Measurements from ENCODE around the gene HINFP.
"Not testable (repeated sequence)": the region's sequence is repeated elsewhere in the genome, so short reads cannot be mapped to it uniquely, and the experiment has no call there.

HINFP gene

GRCh38 chr11:119166368-119167076 is 45.1 kb downstream of the HINFP start:
- H3K27me3 ChIP-seq (ENCODE audit: low read depth, low read length): no peaks in the 10 kb centered on the region
- no peaks in the 10 kb centered on the region for H3K36me3 ChIP-seq (ENCODE audit: control insufficient read depth in 1 of 2, insufficient read depth in 2 of 2, low read length in 2 of 2)
- H3K27ac ChIP-seq (ENCODE audit: low read length): no peak overlapping the region
- H3K4me3 ChIP-seq (ENCODE audit: low read depth in 1 of 2, low read length in 2 of 2): no peak overlapping the region
- peaks cover 4 to 5% of the 10 kb centered on the region in 2 donors for H3K4me1 ChIP-seq (ENCODE audit: control insufficient read depth in 1 of 2, insufficient read depth in 2 of 2, low read length in 2 of 2)
- H3K9me3 ChIP-seq (ENCODE audit: control insufficient read depth in 1 of 2, low read length in 2 of 2): no peaks in the 10 kb centered on the region

- not testable (repeated sequence) for H3K27me3 ChIP-seq (ENCODE audit: low read depth, low read length); H3K4me1 ChIP-seq (ENCODE audit: control insufficient read depth in 1 of 2, insufficient read depth in 2 of 2, low read length in 2 of 2); H3K9me3 ChIP-seq (ENCODE audit: control insufficient read depth in 1 of 2, low read length in 2 of 2); H3K27ac ChIP-seq (ENCODE audit: low read length); H3K4me3 ChIP-seq (ENCODE audit: low read depth in 1 of 2, low read length in 2 of 2); H3K36me3 ChIP-seq (ENCODE audit: control insufficient read depth in 1 of 2, insufficient read depth in 2 of 2, low read length in 2 of 2)
Observed at GRCh38 chr11:119167077-119167458, 45.7 kb downstream of the HINFP start.

GRCh38 chr11:119167933-119168332 is 46.6 kb downstream of the HINFP start:
- Histone ChIP-seq H3K4me1 (ENCODE audit: control insufficient read depth in 1 of 2, insufficient read depth in 2 of 2, low read length in 2 of 2) (peaks cover 4 to 5% of the 10 kb centered on the region in 2 donors), H3K27ac (ENCODE audit: low read length) (peak overlapping the region; percentile 83), H3K4me3 (ENCODE audit: low read depth in 1 of 2, low read length in 2 of 2) (peak overlapping the region in 1 of 2 donors; percentile 85)

GRCh38 chr11:119168471-119169281 is 47.3 kb downstream of the HINFP start, which contains the start of gene NLRX1:
Gene NLRX1 (plus strand): TSS chr11:119168725. CDS start chr11:119171404, 2,679 bp downstream.
- Histone ChIP-seq H3K9me3 (ENCODE audit: control insufficient read depth in 1 of 2, low read length in 2 of 2) (no peaks in the 10 kb centered on the region), H3K4me3 (ENCODE audit: low read depth in 1 of 2, low read length in 2 of 2) (peak within 1 kb of the TSS; percentile 84 to 85), H3K4me1 (ENCODE audit: control insufficient read depth in 1 of 2, insufficient read depth in 2 of 2, low read length in 2 of 2) (peaks cover 4 to 5% of the 10 kb centered on the region in 2 donors), H3K27me3 (ENCODE audit: low read depth, low read length) (no peaks in the 10 kb centered on the region), H3K36me3 (ENCODE audit: control insufficient read depth in 1 of 2, insufficient read depth in 2 of 2, low read length in 2 of 2) (peaks cover 0 to 6% of the 10 kb centered on the region in 2 donors), H3K27ac (ENCODE audit: low read length) (peak within 1 kb of the TSS; percentile 83)

More at GRCh38 chr11:119167933-119168332, 46.6 kb downstream of the HINFP start:
- Histone ChIP-seq H3K9me3 (ENCODE audit: control insufficient read depth in 1 of 2, low read length in 2 of 2) (no peaks in the 10 kb centered on the region), H3K36me3 (ENCODE audit: control insufficient read depth in 1 of 2, insufficient read depth in 2 of 2, low read length in 2 of 2) (no peaks in the 10 kb centered on the region), H3K27me3 (ENCODE audit: low read depth, low read length) (no peaks in the 10 kb centered on the region)

DNA sequence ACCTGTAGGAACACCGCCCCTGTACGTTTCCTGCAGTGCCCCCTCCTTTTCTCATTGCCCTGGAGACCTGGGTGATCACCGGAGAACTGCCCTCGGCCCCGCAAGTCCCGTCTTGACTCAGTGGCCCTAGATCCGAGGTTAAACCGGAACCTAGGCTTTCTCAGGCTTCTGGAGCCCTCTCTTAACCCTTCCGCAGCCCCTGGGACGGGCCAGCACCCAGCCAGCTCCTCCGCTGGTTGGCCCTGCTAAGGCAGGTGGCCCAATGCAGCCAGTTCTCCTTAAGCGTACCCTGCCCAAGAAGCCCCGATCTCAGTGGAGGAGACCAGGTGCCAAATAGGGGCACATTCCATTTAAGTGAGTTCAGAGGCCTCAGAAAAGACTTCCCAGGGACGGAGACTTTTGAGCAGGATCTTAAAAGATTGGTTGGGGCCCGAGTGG is 47.9 kb downstream of the HINFP start:
- Histone ChIP-seq H3K27ac (ENCODE audit: low read length) (peak overlapping the region; percentile 83), H3K27me3 (ENCODE audit: low read depth, low read length) (no peaks in the 10 kb centered on the region), H3K4me3 (ENCODE audit: low read depth in 1 of 2, low read length in 2 of 2) (peak overlapping the region; percentile 84 to 85), H3K9me3 (ENCODE audit: control insufficient read depth in 1 of 2, low read length in 2 of 2) (no peaks in the 10 kb centered on the region), H3K36me3 (ENCODE audit: control insufficient read depth in 1 of 2, insufficient read depth in 2 of 2, low read length in 2 of 2) (peaks cover 6 to 12% of the 10 kb centered on the region in 2 donors), H3K4me1 (ENCODE audit: control insufficient read depth in 1 of 2, insufficient read depth in 2 of 2, low read length in 2 of 2) (peaks cover 4 to 5% of the 10 kb centered on the region in 2 donors)

- no peak overlapping the region for H3K27ac ChIP-seq (ENCODE audit: low read length)
- no peak overlapping the region for H3K4me3 ChIP-seq (ENCODE audit: low read depth in 1 of 2, low read length in 2 of 2)
- H3K4me1 ChIP-seq (ENCODE audit: control insufficient read depth in 1 of 2, insufficient read depth in 2 of 2, low read length in 2 of 2): peaks cover 4 to 5% of the 10 kb centered on the region in 2 donors
Observed at GRCh38 chr11:119172513-119172912, 51.1 kb downstream of the HINFP start.

DNA sequence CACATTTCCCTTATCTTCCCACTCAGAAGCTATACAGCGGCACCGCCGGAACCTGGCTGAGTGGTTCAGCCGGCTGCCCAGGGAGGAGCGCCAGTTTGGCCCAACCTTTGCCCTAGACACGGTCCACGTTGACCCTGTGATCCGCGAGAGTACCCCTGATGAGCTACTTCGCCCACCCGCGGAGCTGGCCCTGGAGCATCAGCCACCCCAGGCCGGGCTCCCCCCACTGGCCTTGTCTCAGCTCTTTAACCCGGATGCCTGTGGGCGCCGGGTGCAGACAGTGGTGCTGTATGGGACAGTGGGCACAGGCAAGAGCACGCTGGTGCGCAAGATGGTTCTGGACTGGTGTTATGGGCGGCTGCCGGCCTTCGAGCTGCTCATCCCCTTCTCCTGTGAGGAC is 52.1 kb downstream of the HINFP start:
- H3K4me3 ChIP-seq (ENCODE audit: low read depth in 1 of 2, low read length in 2 of 2): no peak overlapping the region
- H3K9me3 ChIP-seq (ENCODE audit: control insufficient read depth in 1 of 2, low read length in 2 of 2): no peaks in the 10 kb centered on the region
- no peak overlapping the region for H3K27ac ChIP-seq (ENCODE audit: low read length)
- H3K4me1 ChIP-seq (ENCODE audit: control insufficient read depth in 1 of 2, insufficient read depth in 2 of 2, low read length in 2 of 2): peaks cover 5 to 7% of the 10 kb centered on the region in 2 donors
- H3K36me3 ChIP-seq (ENCODE audit: control insufficient read depth in 1 of 2, insufficient read depth in 2 of 2, low read length in 2 of 2): peaks cover 9 to 35% of the 10 kb centered on the region in 2 donors
- no peaks in the 10 kb centered on the region for H3K27me3 ChIP-seq (ENCODE audit: low read depth, low read length)

More at GRCh38 chr11:119172513-119172912, 51.1 kb downstream of the HINFP start:
- Histone ChIP-seq H3K27me3 (ENCODE audit: low read depth, low read length) (no peaks in the 10 kb centered on the region), H3K9me3 (ENCODE audit: control insufficient read depth in 1 of 2, low read length in 2 of 2) (no peaks in the 10 kb centered on the region), H3K36me3 (ENCODE audit: control insufficient read depth in 1 of 2, insufficient read depth in 2 of 2, low read length in 2 of 2) (peaks cover 9 to 32% of the 10 kb centered on the region in 2 donors)

DNA sequence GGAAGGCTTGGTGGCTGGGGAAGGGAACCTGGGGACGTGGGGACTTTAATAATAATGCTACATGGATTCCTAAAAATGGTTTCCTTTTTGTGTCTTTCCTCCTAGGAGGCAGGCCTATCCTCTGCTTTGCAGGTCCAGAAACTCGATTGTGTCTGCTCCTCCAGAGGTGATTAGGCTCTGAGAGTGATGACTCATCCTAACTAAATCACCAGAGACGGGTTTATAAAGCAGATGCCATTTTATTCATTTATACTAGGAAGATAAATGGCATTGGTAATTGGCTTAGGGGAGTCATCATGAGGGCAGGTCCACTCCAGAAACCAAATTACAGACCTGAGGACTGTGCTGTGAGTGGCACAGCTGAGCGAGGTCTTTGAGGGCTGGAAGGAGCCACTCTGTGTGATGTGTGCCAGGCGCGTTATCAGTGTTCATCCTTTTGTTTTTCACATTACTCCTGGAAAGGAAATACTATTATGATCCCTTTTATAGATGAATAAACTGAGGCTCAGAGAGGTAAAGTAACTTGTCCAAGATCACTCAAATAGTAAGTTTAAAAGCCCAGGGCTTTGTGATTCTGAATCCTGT is 54.2 kb downstream of the HINFP start:
- Histone ChIP-seq H3K27me3 (ENCODE audit: low read depth, low read length) (no peaks in the 10 kb centered on the region), H3K27ac (ENCODE audit: low read length) (no peak overlapping the region), H3K9me3 (ENCODE audit: control insufficient read depth in 1 of 2, low read length in 2 of 2) (no peaks in the 10 kb centered on the region), H3K36me3 (ENCODE audit: control insufficient read depth in 1 of 2, insufficient read depth in 2 of 2, low read length in 2 of 2) (peaks cover 13 to 45% of the 10 kb centered on the region in 2 donors), H3K4me3 (ENCODE audit: low read depth in 1 of 2, low read length in 2 of 2) (no peak overlapping the region), H3K4me1 (ENCODE audit: control insufficient read depth in 1 of 2, insufficient read depth in 2 of 2, low read length in 2 of 2) (peaks cover 0 to 2% of the 10 kb centered on the region in 2 donors)

GRCh38 chr11:119178166-119178680 is 56.8 kb downstream of the HINFP start:
- Histone ChIP-seq H3K36me3 (ENCODE audit: control insufficient read depth in 1 of 2, insufficient read depth in 2 of 2, low read length in 2 of 2) (peaks cover 13 to 66% of the 10 kb centered on the region in 2 donors), H3K4me1 (ENCODE audit: control insufficient read depth in 1 of 2, insufficient read depth in 2 of 2, low read length in 2 of 2) (peaks cover 0 to 2% of the 10 kb centered on the region in 2 donors)

GRCh38 chr11:119179342-119179741 is 58.0 kb downstream of the HINFP start:
- peaks cover 0 to 2% of the 10 kb centered on the region in 2 donors for H3K4me1 ChIP-seq (ENCODE audit: control insufficient read depth in 1 of 2, insufficient read depth in 2 of 2, low read length in 2 of 2)
- no peak overlapping the region for H3K27ac ChIP-seq (ENCODE audit: low read length)
- H3K36me3 ChIP-seq (ENCODE audit: control insufficient read depth in 1 of 2, insufficient read depth in 2 of 2, low read length in 2 of 2): peaks cover 7 to 64% of the 10 kb centered on the region in 2 donors
- no peak overlapping the region for H3K4me3 ChIP-seq (ENCODE audit: low read depth in 1 of 2, low read length in 2 of 2)
- no peaks in the 10 kb centered on the region for H3K9me3 ChIP-seq (ENCODE audit: control insufficient read depth in 1 of 2, low read length in 2 of 2)
- H3K27me3 ChIP-seq (ENCODE audit: low read depth, low read length): no peaks in the 10 kb centered on the region

More at GRCh38 chr11:119178166-119178680, 56.8 kb downstream of the HINFP start:
- Histone ChIP-seq H3K9me3 (ENCODE audit: control insufficient read depth in 1 of 2, low read length in 2 of 2) (no peaks in the 10 kb centered on the region), H3K27ac (ENCODE audit: low read length) (no peak overlapping the region), H3K4me3 (ENCODE audit: low read depth in 1 of 2, low read length in 2 of 2) (no peak overlapping the region), H3K27me3 (ENCODE audit: low read depth, low read length) (no peaks in the 10 kb centered on the region)

- no peaks in the 10 kb centered on the region for H3K27me3 ChIP-seq (ENCODE audit: low read depth, low read length)
- peaks cover 5 to 57% of the 10 kb centered on the region in 2 donors for H3K36me3 ChIP-seq (ENCODE audit: control insufficient read depth in 1 of 2, insufficient read depth in 2 of 2, low read length in 2 of 2)
- no peak overlapping the region for H3K4me3 ChIP-seq (ENCODE audit: low read depth in 1 of 2, low read length in 2 of 2)
- no peaks in the 10 kb centered on the region for H3K9me3 ChIP-seq (ENCODE audit: control insufficient read depth in 1 of 2, low read length in 2 of 2)
- H3K4me1 ChIP-seq (ENCODE audit: control insufficient read depth in 1 of 2, insufficient read depth in 2 of 2, low read length in 2 of 2): peaks cover 0 to 2% of the 10 kb centered on the region in 2 donors
- H3K27ac ChIP-seq (ENCODE audit: low read length): no peak overlapping the region
Observed at GRCh38 chr11:119179983-119180382, 58.6 kb downstream of the HINFP start.

Data from muscle layer of duodenum (tissue), 2 donors.